Nephron (organoid): ENCODE results near the gene TTC16.

Experiments
- H3K27ac Mint-ChIP-seq, 3 experiments: 2 replicates each; pipeline ENCODE4 v1.8.0; 2020; ENCODE audit warnings: mixed read lengths in 3 of 3, mild to moderate bottlenecking in 2 of 3, moderate library complexity in 1 of 3
- H3K27me3 Mint-ChIP-seq: 2 replicates; pipeline ENCODE4 v1.8.0; 2021; ENCODE audit warnings: low read depth, mild to moderate bottlenecking, moderate library complexity, mixed read lengths
- H3K36me3 Mint-ChIP-seq: 2 replicates; pipeline ENCODE4 v1.8.0; 2020; ENCODE audit warnings: low read depth, mixed read lengths
- H3K4me1 Mint-ChIP-seq: 2 replicates; pipeline ENCODE4 v1.8.0; 2020; ENCODE audit warnings: mixed read lengths
- H3K4me3 Mint-ChIP-seq, 3 experiments: 2 replicates each; pipeline ENCODE4 v1.8.0; 2020; ENCODE audit warnings: mild to moderate bottlenecking in 3 of 3, mixed read lengths in 3 of 3, moderate library complexity in 2 of 3
- H3K9me3 Mint-ChIP-seq: 2 replicates; pipeline ENCODE4 v1.8.0; 2020; ENCODE audit warnings: mixed read lengths
- TF ChIP-seq, protein P1 (sequence below), 3 experiments: fragments of 200-600 bp; sonication (generic); IDR thresholded peaks; one replicate each; pipeline ENCODE4 v1.5.0; 2021; ENCODE audit warnings: antibody characterized with exemption in 3 of 3; ENCODE audit not compliant: unreplicated experiment in 3 of 3

The TTC16 gene

DNA sequence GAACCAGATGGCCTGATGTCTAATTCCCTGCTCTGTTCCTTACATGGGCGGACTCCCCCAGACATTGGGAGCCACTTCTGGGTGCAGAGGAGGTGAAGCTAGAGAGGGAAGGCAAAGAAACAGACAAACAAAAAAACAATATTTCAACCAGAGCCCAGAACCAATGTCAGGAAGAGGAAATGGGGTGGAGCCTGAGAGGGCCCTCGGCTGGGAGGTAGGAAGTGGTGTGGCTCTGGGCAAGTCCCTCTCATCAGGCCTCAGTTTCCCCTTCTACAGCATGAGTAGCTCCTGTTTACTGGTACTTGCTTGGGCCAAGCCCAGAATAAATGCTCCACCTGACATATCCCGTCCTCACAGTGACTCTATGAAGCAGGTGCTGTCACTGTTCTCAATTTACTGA is 51.5 kb downstream of the TTC16 start:
- TF ChIP-seq, protein P1, sequence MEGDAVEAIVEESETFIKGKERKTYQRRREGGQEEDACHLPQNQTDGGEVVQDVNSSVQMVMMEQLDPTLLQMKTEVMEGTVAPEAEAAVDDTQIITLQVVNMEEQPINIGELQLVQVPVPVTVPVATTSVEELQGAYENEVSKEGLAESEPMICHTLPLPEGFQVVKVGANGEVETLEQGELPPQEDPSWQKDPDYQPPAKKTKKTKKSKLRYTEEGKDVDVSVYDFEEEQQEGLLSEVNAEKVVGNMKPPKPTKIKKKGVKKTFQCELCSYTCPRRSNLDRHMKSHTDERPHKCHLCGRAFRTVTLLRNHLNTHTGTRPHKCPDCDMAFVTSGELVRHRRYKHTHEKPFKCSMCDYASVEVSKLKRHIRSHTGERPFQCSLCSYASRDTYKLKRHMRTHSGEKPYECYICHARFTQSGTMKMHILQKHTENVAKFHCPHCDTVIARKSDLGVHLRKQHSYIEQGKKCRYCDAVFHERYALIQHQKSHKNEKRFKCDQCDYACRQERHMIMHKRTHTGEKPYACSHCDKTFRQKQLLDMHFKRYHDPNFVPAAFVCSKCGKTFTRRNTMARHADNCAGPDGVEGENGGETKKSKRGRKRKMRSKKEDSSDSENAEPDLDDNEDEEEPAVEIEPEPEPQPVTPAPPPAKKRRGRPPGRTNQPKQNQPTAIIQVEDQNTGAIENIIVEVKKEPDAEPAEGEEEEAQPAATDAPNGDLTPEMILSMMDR (IDR thresholded peaks at IDR 0.05; ENCODE audit: unreplicated experiment in 3 of 3), result no peak
- Mint-ChIP-seq H3K36me3 (peaks cover 11% of the 10 kb centered on the region), H3K4me1 (peaks cover 41% of the 10 kb centered on the region), H3K27me3 (peaks cover 6% of the 10 kb centered on the region), H3K4me3 (peak overlapping the region; percentile 34 to 66 (median 35)), H3K27ac (peak overlapping the region; percentile 89 to 99 (median 95)), H3K9me3 (no peaks in the 10 kb centered on the region)

DNA sequence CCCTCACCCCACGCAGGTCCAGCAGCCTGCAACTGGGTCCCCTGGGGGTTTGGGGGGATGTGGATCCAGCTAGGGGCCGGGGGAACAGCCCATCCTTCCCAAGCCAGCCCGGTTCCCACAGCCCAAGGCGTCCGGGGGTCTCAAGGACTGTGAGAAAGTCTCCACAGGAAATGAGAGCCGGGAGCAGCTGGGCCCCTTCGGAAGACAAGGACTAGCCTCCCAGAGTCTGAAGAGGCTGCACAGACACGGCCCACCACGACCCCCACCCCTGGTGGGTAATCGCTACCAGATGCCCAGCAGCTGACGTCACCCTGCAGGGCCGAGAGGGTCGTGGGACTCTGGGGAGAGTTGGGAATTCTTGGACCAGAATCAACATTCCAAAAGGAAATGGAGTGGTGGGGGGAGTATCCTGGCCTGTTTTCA is 52.0 kb downstream of the TTC16 start:
- H3K4me3 Mint-ChIP-seq, result peak overlapping the region; percentile 31 to 67 (median 63)
- no peaks in the 10 kb centered on the region for H3K9me3 Mint-ChIP-seq
- H3K36me3 Mint-ChIP-seq, result peaks cover 11% of the 10 kb centered on the region
- H3K27me3 Mint-ChIP-seq, result peaks cover 4% of the 10 kb centered on the region
- peaks cover 41% of the 10 kb centered on the region for H3K4me1 Mint-ChIP-seq
- peak overlapping the region; percentile 89 to 99 (median 95) for H3K27ac Mint-ChIP-seq
- TF ChIP-seq, protein P1 (IDR thresholded peaks at IDR 0.05; ENCODE audit: unreplicated experiment in 3 of 3), result no peak

DNA sequence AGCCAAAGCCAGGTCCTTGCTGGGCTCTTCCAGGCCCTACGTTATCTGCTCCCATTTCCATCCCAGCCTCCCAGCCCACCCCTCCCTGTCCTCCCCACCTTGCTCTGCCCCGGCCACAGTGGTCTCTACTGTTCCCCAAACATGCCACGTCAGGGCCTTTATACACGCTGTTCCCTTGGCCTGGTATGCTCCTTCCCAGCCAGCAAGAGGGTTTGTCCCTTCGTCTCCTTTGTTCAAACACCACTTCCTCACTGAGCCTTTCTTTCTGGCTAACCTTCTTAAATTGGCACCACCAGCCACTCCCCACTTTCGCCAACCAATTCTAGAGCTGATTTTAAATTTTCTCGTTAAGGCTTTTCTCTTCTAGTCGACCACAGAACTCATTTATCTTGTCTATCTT is 52.8 kb downstream of the TTC16 start:
- Mint-ChIP-seq H3K4me3 (peak overlapping the region; percentile 31 to 67 (median 63)), H3K9me3 (no peaks in the 10 kb centered on the region), H3K27ac (peak overlapping the region; percentile 89 to 99 (median 95)), H3K36me3 (peaks cover 11% of the 10 kb centered on the region), H3K4me1 (peaks cover 36% of the 10 kb centered on the region), H3K27me3 (peaks cover 7% of the 10 kb centered on the region)
- TF ChIP-seq, protein P1 (IDR thresholded peaks at IDR 0.05; ENCODE audit: unreplicated experiment in 3 of 3), result no peak

DNA sequence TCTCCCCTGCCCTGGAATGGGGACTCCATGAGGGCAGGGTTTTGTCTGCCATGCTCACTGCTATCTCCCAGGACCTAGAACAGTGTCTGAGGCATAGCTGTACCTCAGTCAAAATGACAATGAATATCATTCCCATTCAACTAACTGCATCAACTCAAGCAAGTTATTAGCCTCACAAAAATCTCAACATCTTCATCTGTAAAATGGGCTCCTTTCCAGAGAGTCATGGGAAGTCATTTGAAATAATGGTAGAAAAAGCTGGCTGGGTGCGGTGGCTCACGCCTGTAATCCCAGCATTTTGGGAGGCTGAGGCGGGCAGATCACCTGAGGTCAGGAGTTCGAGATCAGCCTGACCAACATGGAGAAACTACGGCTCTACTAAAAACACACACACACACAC is 53.2 kb downstream of the TTC16 start:
- TF ChIP-seq, protein P1 (IDR thresholded peaks at IDR 0.05; ENCODE audit: unreplicated experiment in 3 of 3), result no peak
- peak overlapping the region; percentile 89 to 99 (median 95) for H3K27ac Mint-ChIP-seq
- H3K36me3 Mint-ChIP-seq, result peaks cover 11% of the 10 kb centered on the region
- peaks cover 32% of the 10 kb centered on the region for H3K4me1 Mint-ChIP-seq
- no peaks in the 10 kb centered on the region for H3K9me3 Mint-ChIP-seq
- peaks cover 7% of the 10 kb centered on the region for H3K27me3 Mint-ChIP-seq
- peak overlapping the region; percentile 8 to 67 (median 31) for H3K4me3 Mint-ChIP-seq

DNA sequence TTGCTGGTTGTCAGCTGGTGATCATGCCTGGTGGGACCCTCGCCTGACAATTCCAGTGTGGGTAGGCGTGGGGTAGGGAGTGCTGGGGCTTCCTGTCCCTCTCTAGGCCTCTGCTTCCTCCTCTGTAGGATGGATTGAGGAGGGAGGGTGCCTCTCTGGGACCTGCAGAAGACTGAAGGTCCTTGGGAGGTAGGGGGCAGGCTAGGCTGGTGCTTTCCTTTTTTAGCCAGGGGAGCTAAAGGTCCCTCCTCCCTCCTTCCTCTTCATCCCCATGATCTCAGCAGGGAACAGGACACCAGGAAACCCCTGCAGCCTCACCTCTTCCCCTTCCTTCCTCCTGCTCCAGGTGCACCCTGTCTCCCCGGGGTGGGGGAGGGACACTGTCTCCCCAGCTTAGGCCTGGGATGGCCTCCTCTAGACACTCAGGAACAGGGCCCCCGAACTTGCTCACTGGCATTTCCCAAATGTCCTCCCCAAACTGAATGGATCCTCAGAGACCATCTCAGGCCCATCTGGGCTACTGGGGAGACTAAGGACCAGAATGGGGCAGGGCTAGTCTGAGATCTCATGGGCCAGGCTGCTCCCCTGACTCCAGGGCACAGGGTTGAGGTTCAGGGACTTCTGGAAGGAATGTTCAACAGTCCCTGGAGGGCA is 54.2 kb downstream of the TTC16 start:
- peak overlapping the region; percentile 60 to 99 (median 87) for H3K27ac Mint-ChIP-seq
- peak overlapping the region; percentile 83 to 91 (median 86) for H3K4me3 Mint-ChIP-seq
- H3K27me3 Mint-ChIP-seq, result peaks cover 5% of the 10 kb centered on the region
- H3K36me3 Mint-ChIP-seq, result peaks cover 10% of the 10 kb centered on the region
- TF ChIP-seq, protein P1 (IDR thresholded peaks at IDR 0.05; ENCODE audit: unreplicated experiment in 3 of 3), result no peak
- H3K4me1 Mint-ChIP-seq, result peaks cover 29% of the 10 kb centered on the region
- no peaks in the 10 kb centered on the region for H3K9me3 Mint-ChIP-seq

DNA sequence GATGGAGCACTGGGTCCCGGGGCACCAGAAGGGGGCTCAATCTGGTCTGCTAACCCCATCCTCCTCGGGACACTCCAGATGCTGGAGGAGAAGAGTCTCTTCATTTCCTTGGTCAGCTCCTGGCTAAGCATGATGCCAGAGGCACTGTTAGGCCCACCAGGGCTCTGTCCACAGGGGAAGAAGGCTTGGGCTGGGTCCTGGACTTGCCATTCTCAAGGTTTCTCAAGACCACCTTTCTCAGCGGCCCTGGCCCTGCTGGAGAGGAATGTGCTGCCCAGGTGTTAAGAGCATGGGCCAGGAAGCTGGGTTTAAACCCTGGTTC is 54.7 kb downstream of the TTC16 start:
- Mint-ChIP-seq H3K27me3 (peaks cover 3% of the 10 kb centered on the region), H3K36me3 (peaks cover 5% of the 10 kb centered on the region), H3K4me1 (peaks cover 29% of the 10 kb centered on the region), H3K4me3 (peak overlapping the region; percentile 83 to 91 (median 86)), H3K9me3 (no peaks in the 10 kb centered on the region), H3K27ac (peak overlapping the region; percentile 60 to 99 (median 87))
- TF ChIP-seq, protein P1 (IDR thresholded peaks at IDR 0.05; ENCODE audit: unreplicated experiment in 3 of 3), result no peak
